GM19455 (cell line): ENCODE measurements around the gene CTNS.

ENCODE experiments used
- ATAC-seq: cut with Tn5 transposase; IDR thresholded peaks from one replicate; pipeline ENCODE4 v1.9.1; 2021; ENCODE audit not compliant: unreplicated experiment

Gene CTNS

DNA sequence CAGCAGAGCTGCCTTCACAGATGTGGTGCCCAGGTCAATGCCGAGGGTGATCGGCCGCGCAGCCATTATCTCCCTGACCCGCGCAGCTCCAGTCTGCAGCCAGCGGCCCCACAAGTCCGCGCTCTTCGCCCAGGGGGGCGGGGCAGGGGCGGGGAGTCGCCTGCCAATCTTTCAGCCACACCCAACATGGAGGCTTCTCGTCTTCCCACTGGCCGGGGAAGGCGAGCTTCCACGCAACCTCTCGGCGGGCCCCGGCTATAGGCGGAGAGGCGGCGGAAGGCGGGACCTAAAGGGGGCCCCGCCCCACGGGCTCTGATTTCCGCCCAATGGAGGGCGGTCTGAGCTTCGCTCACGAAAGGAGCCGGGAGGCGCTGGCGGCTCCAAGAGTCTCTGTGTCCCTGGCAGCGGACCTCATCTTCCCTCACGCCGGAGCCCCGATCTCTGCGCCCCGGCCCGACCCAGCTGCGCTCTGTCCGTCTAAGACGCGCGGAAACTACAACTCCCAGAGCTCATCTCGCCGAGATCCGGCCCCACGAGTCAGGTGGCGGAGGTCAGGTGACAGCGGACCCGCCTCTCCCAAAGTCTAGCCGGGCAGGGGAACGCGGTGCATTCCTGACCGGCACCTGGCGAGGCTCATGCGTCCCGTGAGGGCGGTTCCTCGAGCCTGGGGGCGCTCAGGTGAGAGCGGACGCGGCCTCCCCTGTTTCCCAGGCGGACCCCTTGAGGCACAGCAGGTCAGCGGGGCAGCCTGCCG, at the start of gene CTNS, which contains the start of gene SHPK:
Gene CTNS, plus strand, starts transcription at position 607 of the 754 bp plus-strand sequence. CDS start 3,447 bp downstream, outside the sequence.
Gene SHPK, minus strand, starts transcription at position 97 of the 754 bp plus-strand sequence. Its CDS starts 31 bp downstream, at position 66.
- ATAC-seq, result peak; percentile 92

DNA sequence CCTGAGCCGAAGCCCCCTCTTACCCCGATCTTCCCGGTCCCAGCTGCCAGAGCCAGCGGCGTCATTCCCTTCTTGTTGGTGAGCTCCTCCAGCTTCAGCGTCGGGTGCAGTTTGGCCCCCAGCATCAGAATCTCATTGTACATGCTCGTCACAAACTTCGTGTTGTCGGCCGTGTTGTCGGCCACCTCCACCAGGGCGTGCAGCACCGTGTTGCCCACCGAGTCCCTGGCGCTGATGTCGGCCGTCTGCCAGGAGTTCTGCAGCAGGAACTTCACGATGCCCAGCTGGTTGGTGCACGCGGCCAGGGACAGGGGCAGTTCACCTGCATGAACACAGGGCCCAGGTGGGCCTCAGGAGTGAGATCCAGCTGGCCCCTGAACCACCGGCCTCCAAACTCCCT, 46.8 kb upstream of the CTNS start:
- ATAC-seq, result no peak

DNA sequence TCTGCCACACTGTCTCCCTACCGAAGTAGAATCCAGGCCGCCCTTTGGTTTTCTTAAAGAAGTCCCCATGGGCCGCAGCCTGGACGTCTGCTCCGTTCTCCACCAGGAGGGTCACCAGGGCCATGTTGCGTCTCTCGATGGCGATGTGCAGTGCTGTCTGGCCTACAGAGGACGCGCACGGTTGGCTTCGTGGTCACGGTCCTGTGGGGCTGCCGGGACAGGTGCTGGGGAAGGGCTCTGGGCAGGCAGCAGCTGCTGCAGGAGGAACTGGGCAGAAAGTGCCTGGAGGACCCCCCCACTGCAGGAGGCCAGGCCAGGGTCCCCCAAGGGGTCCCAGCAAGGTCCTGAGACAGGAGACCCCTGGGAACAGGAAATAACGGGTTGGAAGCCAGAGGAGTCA, 46.3 kb upstream of the CTNS start:
- no peak for ATAC-seq

DNA sequence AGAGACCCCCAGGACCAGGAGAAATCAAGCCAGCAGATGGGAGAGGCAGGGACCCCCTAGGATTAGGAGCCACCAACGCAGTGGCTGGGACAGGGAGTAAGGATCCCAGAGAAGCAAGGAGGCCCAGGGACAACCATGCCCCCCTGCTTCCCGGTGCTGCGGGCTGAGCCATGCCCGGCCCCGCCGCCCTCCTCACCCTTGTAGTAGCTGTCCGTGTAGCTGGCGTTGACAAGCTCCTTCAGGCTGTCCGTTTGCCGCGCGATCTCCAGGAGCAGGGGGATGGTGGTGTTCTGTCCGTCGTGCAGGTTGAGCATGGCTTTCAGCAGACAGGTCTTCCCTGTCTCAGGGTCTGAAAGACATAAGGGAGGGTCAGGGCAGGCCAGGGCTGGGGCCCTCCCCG, 45.8 kb upstream of the CTNS start:
- ATAC-seq, result no peak

DNA sequence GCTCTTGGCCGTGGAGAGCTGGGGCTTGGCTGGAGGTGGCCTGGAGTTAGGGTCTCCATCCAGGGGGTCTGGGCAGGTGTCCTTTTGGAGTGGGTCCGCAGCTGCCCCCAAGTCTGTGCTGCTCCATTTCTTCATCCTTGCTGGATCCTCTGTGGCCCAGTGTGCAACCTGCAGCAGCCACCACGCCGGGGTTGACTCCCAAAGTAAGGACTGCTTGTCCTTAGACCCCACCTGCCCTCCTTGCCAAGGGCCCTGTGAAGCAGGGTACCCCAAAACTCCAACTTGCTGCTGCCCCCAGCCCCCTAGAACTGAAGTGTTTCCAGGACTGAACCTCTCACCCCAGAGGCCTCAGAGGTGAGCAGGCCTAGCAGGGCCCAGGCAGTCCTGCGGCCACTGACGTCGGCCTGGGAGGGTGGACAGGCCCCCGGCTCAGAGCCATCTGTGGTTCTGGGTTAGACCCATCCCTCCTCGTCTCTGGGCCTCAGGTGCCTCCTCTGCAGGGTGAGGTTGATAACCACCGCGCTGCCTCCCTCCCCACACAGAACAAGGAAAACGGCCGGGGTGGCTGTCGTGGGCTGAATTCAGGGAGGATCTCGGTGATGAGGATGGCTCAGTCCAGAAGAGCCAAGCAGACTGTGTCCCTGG, 44.2 kb upstream of the CTNS start:
- no peak for ATAC-seq

DNA sequence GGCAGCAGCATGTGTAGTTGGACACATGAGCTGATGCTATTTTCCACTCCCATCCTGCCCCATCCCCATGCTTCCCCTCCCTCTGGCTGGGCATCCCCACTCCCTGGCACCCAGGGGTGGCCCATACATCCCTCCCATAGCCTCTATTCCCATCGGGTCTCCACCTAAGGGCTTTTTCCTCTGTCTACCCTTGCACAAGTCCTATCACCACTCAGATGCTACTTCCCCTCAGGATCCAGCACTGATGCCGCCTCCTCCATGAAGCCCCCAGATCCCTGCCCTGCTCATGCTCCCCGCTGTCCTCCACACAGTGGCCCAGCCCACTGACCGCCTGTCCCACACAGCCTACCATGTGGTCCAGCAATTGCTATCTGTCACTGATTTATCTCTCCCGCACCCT, 43.2 kb upstream of the CTNS start:
- ATAC-seq, result no peak

DNA sequence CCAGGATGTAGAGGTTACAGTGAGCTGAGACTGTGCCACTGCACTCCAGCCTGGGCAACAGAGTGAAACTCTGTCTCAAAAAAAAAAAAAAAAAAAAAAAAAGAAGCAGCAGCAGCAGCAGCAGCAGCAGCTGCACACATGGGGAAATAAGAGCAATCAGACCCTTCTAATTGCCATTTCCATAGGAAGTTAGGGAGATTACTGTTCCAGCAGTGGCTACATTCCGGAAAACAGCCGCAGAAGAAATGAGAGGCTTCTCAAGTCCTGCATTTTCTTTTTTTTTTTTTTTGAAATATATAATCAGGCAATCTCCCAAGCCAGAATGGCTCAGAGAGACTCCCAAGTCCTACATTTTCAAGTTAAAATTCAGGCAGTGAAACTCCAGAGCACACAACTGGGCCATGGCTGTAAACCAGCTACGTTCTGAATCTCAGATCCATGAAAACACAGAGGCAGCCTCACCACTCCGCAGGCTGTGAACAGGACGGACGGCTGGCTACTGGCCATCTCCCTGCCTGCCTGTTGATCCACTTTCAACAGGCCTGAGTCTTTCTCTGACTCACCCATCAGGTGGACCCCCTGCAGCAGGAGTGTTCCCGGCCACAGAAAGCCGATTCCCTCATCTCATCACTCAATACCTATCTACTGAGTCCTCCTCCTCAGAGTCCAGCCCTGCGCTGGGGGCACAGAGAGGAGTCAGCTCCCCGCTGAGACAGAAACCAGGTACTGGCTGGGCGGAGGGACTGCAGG, 42.3 kb upstream of the CTNS start:
- no peak for ATAC-seq

DNA sequence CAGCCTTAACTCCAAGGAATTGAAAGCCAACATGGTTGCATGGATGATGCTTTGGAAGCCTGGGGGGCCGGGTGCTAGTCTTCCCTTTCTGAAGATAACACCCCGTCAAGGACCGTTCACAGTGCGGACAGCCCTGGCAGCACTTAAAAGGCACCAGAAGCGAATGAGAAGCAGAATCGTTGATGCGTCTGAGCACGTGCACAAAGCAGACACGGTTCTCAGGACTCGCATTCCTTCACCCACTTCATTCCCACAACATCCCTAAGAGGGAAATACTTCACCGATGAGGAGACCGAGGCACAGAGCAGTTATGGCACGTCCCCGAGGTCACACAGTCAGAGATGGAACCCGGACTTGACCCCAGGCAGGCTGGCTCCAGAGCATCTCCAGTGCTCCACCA, 41.6 kb upstream of the CTNS start:
- no peak for ATAC-seq

DNA sequence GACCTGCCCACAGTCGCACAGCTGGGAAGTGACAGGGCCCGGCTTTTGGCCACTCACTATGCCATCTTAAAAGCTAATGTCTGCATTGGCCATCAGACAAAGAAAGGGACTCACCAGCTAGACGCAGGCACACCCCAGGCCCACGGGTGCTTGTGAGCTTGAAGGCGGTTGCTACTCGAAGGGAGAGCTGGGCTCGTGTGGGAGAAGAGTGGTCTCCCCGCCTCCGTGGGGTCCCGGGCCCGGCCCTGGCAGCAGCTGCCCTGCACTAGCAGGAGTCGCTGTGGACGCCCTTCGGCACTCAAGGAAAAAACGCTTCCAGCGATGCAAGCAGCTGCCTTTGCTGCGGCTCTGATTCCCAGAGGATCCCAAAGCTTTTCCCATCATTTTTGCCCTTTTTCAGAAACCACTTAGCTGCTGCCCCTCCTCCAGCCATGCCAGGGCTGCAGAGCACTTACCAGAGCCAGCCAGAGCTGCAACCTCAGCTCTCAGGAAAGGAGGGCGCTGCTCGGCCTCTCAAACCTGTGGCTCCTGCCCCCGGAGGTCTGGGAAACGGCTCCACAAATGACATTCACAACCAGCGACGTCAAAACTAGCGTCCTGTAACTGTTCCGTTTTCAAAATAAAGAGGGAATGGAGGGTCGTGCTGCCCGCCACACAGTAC, 39.6 kb upstream of the CTNS start:
- ATAC-seq, result no peak

DNA sequence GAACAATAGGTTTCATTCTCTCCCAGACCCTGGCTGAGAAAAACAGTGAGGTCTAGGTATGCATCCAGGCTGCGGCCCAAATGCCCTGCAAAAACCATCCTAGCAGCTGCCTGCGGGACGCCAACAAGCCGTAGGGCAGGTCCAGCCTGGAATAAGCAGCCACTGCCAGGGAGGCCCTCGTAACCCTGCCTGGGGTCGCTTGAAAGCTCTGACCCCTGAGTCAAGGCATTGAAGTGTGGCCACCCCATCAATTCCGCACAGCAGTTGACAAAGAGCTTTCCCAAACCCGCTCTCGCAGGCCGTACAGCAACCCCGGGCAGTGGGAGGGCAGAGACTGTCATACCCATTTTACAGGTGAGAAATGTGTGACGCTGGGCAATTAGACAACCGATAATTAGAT, 38.5 kb upstream of the CTNS start:
- ATAC-seq, result no peak

DNA sequence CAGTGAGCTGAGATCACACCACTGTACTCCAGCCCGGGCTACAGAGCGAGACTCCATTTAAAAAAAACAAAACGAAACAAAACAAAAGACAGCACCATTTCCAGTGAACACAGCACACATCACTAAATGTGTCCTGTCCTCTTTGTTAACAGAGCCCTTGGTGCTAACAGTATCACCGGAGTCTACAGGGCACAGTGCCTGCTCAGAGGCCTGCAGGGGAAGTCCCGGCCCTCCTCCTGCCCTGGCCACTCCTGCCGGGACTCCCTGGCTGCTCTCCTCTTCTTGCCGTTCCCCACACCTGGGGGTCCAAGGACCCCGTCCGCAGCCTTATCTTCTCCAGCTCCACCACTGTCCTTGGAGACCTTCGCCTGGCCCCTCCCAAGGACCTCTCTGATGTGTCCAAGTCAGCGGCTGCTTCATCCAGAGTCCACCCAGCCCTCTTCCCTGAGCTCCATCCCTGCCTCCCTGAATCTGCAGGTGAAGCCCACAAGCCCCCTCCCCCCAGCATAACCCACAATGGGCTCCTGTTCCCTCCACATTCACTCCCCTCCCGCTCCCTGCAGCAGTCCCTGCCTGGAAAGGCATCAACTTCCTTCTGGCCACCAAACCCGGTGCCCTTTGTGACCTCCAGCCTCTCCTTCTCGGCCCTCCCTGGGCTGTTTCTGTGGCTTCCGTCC, 35.9 kb upstream of the CTNS start:
- ATAC-seq, result no peak

DNA sequence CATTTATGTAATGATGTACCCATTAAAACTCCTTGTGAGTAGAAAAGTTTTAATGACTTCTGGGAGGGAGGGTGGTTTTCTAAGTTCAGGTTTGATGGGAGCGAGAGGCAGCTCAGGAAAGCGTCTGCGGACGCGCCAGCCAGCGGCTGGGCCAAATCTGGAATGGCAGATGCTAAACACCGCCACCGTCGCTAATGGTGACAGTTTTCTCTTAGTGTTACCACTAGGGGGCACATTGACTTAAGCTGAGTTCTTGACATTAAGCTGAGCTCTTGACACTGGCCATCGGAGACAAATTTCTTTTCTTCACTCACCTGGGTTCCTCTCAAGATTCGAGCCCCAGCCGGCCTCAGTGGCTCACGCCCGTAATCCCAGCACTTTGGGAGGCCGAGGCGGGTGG, 34.1 kb upstream of the CTNS start:
- ATAC-seq, result no peak

DNA sequence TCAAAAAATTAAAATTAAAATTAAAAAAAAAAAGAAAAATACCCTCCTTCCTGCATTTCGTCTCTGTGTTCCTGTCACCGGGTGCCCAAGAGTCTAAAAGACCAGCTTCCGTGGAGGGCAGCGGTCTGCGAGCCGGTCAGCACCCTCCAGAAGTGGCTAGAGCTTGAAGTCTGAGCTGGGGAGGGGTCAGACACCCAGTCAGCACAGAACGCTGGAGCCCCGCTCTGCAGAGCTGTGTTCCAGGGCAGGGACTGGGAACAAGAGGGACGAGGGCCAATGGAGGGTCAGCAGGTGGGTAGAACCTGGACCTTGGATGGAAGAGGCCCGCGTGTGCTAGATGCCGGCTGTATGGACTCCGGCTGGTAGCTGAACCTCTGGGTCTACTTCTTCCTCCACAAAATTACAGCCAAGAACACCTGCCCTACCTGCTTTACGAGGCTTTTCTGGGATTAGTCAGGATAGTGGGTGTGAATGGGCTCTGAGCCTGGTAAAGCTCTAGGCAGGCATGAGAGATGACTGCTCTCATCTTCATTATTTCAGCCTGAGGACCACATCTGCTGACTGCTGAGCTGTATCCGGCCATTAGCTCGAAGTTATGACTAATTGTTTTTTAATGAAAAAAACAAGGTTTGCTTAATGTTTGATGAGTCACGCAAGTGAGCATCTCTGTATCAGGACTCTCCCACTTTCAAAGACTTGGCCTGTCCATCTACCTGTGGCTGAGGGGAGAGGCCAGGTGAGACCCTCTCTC, 33.3 kb upstream of the CTNS start:
- no peak for ATAC-seq

DNA sequence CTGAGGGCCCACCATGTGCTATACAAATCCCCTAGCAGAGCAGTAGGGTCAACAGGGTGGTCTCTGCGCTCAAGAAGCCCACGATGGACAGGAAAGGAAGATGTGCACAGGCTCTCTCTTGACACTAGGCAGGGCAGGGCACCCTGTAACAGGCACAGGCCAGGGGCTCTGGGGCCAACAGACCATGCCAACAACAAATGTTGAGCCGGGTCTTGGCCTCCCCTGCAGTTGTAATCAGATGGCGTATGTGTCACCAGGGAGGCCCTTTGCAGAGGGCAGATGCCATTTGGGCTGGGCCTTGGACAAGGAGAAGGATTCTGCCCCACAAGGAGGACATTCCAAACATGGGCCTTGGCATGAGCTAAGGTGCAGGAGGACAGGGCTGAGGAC, 32.7 kb upstream of the CTNS start:
- ATAC-seq, result no peak

DNA sequence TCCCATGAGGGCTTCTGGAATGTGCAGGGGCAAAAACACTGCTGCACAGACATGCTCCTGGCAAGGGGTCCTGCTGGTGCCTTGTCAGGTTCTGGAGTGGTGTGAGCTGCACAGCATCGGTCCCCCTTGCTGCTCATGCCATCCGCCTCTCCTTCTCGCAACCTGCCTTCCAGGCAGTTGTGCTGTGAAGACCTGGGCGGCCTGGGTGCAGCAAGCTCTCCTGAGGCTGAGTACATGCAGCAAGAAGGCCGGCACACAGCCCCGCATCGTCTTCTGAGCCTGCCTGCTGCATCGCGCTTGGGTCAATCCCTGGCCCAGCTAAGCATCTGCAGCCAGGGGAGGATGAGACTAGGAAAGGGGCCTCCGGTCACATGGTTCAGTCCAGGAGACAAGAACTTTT, 26.9 kb upstream of the CTNS start:
- ATAC-seq, result no peak

DNA sequence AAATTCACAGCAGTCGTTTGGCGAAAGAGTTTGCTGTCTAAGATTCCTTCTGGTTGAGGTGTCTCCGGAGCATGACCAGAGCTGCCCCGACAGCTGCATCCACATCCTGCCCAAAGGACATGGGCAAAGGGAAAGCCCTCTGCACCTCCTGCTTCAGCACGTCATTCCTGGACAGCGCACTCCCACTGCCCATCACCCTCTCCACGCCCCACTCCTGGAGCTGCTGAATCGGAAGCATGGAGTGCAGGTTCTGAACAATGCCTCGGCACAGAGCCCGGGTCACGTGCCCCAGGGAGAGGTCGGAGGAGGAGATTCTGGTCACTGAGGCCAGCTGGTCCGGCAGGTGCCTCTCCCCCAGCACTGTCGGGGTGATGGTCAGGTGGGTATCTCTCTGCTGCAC, 26.0 kb upstream of the CTNS start:
- no peak for ATAC-seq

DNA sequence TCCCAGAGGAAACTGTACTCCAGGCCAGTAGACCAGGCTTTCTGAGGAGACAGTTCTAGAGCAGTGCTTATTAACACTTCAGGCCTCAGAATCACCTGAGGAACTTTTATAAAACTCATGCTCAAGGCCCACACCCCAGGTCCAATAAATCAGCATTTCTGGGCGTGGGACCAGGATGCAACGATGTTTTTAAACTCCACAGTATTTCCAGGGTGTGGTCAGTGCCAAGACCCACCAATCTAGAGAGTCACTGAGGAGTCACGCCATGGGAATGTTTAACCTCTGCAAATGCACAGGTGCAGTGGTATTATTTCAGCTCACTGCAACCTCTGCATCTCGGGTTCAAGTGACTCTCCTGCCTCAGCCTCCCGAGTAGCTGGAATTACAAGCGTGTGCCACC, 23.4 kb upstream of the CTNS start:
- ATAC-seq, result no peak

DNA sequence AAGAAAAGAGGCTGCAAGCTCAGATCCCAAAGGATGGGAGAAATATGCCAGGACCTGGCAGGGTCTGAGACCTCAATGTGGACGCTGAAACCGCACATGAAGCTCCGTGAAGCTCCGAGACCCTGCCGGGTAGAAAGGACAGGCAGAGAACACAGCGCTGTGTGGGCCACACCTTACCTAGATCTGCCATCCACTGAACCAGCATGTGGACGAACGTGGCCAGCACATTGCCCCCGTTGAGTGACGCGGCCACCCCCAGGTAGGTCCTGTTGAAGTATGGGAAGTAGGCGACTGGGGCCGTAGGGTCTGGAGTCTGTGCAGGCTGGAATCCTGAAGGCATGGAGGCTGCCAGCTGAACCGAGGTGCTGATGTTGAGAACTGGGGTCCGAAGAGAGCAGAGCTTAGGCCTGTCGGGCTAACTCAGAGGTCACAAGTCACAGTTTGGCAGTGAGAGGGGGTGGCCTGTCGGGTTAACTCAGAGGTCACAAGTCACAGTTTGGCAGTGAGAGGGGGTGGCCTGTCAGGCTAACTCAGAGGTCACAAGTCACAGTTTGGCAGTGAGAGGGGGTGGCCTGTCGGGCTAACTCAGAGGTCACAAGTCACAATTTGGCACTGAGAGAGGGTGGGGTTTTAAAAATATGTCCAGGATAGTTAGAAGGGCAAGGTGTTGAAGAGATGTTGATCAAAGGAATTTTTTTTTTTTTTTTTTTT, 21.2 kb upstream of the CTNS start:
- no peak for ATAC-seq

DNA sequence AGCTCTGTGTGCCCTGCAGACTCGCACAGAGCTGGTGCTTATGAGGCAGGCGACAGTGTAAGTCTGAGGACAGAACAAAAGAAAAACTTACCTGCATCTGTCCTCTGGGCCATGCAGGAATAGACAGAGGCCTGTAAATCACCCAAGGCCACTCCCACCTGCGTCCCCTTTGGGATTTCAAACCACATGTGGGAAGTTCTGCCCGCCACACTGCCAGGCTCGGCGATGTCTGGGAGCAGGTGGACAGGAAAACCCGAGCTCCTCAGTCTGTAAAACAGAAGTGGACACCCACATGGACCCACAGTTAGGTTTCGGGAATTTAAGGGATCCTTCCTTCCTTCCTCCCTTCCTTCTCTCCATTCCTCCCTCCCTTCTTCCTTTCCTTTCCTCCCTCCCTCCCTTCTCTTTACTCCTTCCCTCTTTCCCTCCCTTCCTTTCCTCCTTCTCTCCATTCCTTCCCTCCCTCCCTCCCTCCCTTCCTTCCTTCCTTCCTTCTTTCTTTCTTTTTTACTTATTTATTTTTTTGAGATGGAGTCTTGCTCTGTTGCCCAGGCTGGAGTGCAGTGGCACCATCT, 15.3 kb upstream of the CTNS start:
- no peak for ATAC-seq
